HCT116 (cell line): ENCODE results near the gene ZHX3. TPM values are rescaled to one million over a fixed set of nuclear protein-coding genes. Genes with fewer than 3 reads are reported as not detected.
"Not testable (repeated sequence)": the region's sequence is repeated elsewhere in the genome, so short reads cannot be mapped to it uniquely, and the experiment has no call there.

Experiments
- ATAC-seq: fragments of 200-7000 bp; cut with Tn5 transposase; 2 replicates; pipeline ENCODE4 v1.9.1; 2020; ENCODE audit warnings: mild to moderate bottlenecking, moderate library complexity
- BruUV-seq: library from RNA; stranded (reverse); fragments of 400-500 nt; replicated peaks from 2 replicates; lab custom pipeline; 2021; lab: Mats Ljungman, UMichigan
- CTCF ChIA-PET: fragments of 300-600 bp; sonication (Branson Sonifier 250); formaldehyde crosslinking; loops from one replicate; lab custom pipeline; 2021; ENCODE audit warnings: antibody characterized with exemption; lab: Charles Lee
- POLR2A ChIA-PET: fragments of 300-600, 350-600 bp; sonication (Branson Sonifier 250); formaldehyde crosslinking; loops from one replicate; lab custom pipeline; 2021; ENCODE audit warnings: antibody characterized with exemption; lab: Charles Lee
- RAD21 ChIA-PET, 2 experiments: fragments of 300-600 bp; sonication (Branson Sonifier 250); formaldehyde crosslinking; loops; one replicate each; lab custom pipeline; 2023; ENCODE audit warnings: low total read pairs in 2 of 2; ENCODE audit not compliant: uncharacterized antibody in 2 of 2, unreplicated experiment in 2 of 2, low non-redundant PET in 1 of 2; lab: Charles Lee
- DNase-seq: peaks from one replicate; pipeline ENCODE4 v3.0.0-alpha.2; 2010; ENCODE audit warnings: low read depth, low spot score
- H2AFZ ChIP-seq: fragments of 200-600 bp; shearing (Covaris generic), sonication (generic); 2 replicates; pipeline ENCODE4 v1.6.1; 2017; ENCODE audit warnings: low read depth, mixed run types, mixed read lengths, antibody characterized with exemption, low read length; ENCODE audit not compliant: poor library complexity, severe bottlenecking
- H3K27ac ChIP-seq: 2 replicates; pipeline ENCODE4 v1.5.1; 2012; ENCODE audit warnings: low read depth, low read length
- H3K27me3 ChIP-seq: fragments of 200-600 bp; sonication (generic); 2 replicates; pipeline ENCODE4 v1.6.1; 2016; ENCODE audit warnings: mixed run types, low read length, mixed read lengths; ENCODE audit not compliant: insufficient read depth
- H3K36me3 ChIP-seq, 2 experiments: fragments of 200-500 bp in 1 of 2; fragments of 200-600 bp in 1 of 2; sonication (Bioruptor generic) in 1 of 2; sonication (generic) in 1 of 2; 2 replicates each; pipeline versions ENCODE4 v1.5.1 to v1.6.1; 2014 to 2016; ENCODE audit warnings: low read length in 2 of 2, inconsistent platforms in 1 of 2, mixed read lengths in 1 of 2, mixed run types in 1 of 2; ENCODE audit not compliant: insufficient read depth in 2 of 2, control insufficient read depth in 1 of 2
- H3K4me1 ChIP-seq, 2 experiments: fragments of 200-600 bp in 1 of 2; sonication (generic) in 1 of 2; 2 replicates each; pipeline versions ENCODE4 v1.5.1 to v1.6.1; 2012 to 2017; ENCODE audit warnings: low read length in 2 of 2, inconsistent platforms in 1 of 2, mild to moderate bottlenecking in 1 of 2, mixed read lengths in 1 of 2, mixed run types in 1 of 2, moderate library complexity in 1 of 2; ENCODE audit not compliant: insufficient read depth in 2 of 2, control insufficient read depth in 1 of 2
- H3K4me2 ChIP-seq: fragments of 200-600 bp; sonication (generic); 2 replicates; pipeline ENCODE4 v1.6.1; 2017; ENCODE audit warnings: mixed run types, low read length, mixed read lengths
- H3K4me3 ChIP-seq, 2 experiments: fragments of 200-600 bp in 1 of 2; sonication (generic) in 1 of 2; replicated peaks in 1 of 2; 2 replicates each; pipeline ENCODE4 v1.5.1; 2011 to 2016; ENCODE audit warnings: low read length in 2 of 2, control low read depth in 1 of 2, low read depth in 1 of 2, mild to moderate bottlenecking in 1 of 2, mixed read lengths in 1 of 2, mixed run types in 1 of 2
- H3K79me2 ChIP-seq: fragments of 200-600 bp; sonication (generic); 2 replicates; pipeline ENCODE4 v1.6.1; 2017; ENCODE audit warnings: mild to moderate bottlenecking, mixed run types, low read length, moderate library complexity, mixed read lengths; ENCODE audit not compliant: insufficient read depth
- H3K9ac ChIP-seq: fragments of 200-600 bp; sonication (generic); 2 replicates; pipeline ENCODE4 v1.6.1; 2016; ENCODE audit warnings: low read length, mixed read lengths
- H3K9me2 ChIP-seq: fragments of 200-600 bp; sonication (generic), shearing (Covaris generic); 2 replicates; pipeline ENCODE4 v1.6.1; 2017; ENCODE audit warnings: mixed run types, mild to moderate bottlenecking, moderate library complexity; ENCODE audit not compliant: insufficient read depth
- H3K9me3 ChIP-seq, 2 experiments: fragments of 200-500 bp in 1 of 2; fragments of 200-600 bp in 1 of 2; sonication (Bioruptor generic) in 1 of 2; sonication (generic) in 1 of 2; 2 replicates each; pipeline ENCODE4 v1.6.1; 2014 to 2017; ENCODE audit warnings: low read length in 2 of 2, mixed read lengths in 2 of 2, inconsistent platforms in 1 of 2, low read depth in 1 of 2, mild to moderate bottlenecking in 1 of 2, mixed run types in 1 of 2, moderate library complexity in 1 of 2; ENCODE audit not compliant: control insufficient read depth in 1 of 2, insufficient read depth in 1 of 2
- H4K20me1 ChIP-seq: fragments of 200-600 bp; sonication (generic), shearing (Covaris generic); 2 replicates; pipeline ENCODE4 v1.6.1; 2017; ENCODE audit warnings: mixed run types, mild to moderate bottlenecking, moderate library complexity; ENCODE audit not compliant: insufficient read depth
- EGR1 ChIP-seq: IDR thresholded peaks from 2 replicates; pipeline ENCODE4 v1.6.1; 2012; ENCODE audit warnings: low read depth
- SIN3A ChIP-seq: IDR thresholded peaks from 2 replicates; pipeline ENCODE4 v1.6.1; 2012; ENCODE audit warnings: low read depth
- intact Hi-C: fragments of 100-400 bp; cut with micrococcal nuclease; formaldehyde crosslinking; loops from 2 replicates; pipeline ENCODE4 v1.10.0; 2022
- total RNA-seq: library from RNA; stranded (reverse); gene quantifications from one replicate; pipeline ENCODE4 v1.2.1, GENCODE V29; 2021; ENCODE audit not compliant: unreplicated experiment

The ZHX3 gene
- total RNA-seq, 1 experiment from 2014 or later = 13.3 TPM

GRCh38 chr20:41242352-41242751 lies 75.2 kb downstream of the ZHX3 start (continued):
- TF ChIP-seq SIN3A = no peak
- no peak for TF ChIP-seq EGR1

DNA sequence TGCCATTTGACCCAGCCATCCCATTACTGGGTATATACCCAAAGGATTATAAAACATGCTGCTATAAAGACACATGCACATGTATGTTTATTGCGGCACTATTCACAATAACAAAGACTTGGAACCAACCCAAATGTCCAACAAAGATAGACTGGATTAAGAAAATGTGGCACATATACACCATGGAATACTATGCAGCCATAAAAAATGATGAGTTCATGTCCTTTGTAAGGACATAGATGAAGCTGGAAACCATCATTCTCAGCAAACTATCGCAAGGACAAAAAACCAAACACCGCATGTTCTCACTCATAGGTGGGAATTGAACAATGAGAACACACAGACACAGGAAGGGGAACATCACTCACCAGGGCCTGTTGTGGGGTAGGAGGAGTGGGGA lies 80.3 kb downstream of the ZHX3 start:
- CTCF ChIA-PET, H4K20me1 ChIP-seq, H3K9me3 ChIP-seq, H2AFZ ChIP-seq, BruUV-seq, POLR2A ChIA-PET, H3K4me3 ChIP-seq, H3K36me3 ChIP-seq, H3K9me2 ChIP-seq, RAD21 ChIA-PET, H3K4me2 ChIP-seq, H3K9ac ChIP-seq, intact Hi-C loops, H3K79me2 ChIP-seq, H3K27me3 ChIP-seq, ATAC-seq, H3K27ac ChIP-seq, DNase-seq: not testable (repeated sequence)
- peaks cover 4 to 14% of the 10 kb centered on the region in 2 experiments for H3K4me1 ChIP-seq

GRCh38 chr20:41236818-41237217 lies 80.7 kb downstream of the ZHX3 start:
- H3K9me3 ChIP-seq, ATAC-seq, DNase-seq, H3K4me2 ChIP-seq, H3K36me3 ChIP-seq, BruUV-seq, RAD21 ChIA-PET, H3K27ac ChIP-seq, H3K27me3 ChIP-seq, H3K79me2 ChIP-seq, intact Hi-C loops, H3K9me2 ChIP-seq, H4K20me1 ChIP-seq, H3K4me3 ChIP-seq, H3K9ac ChIP-seq, H2AFZ ChIP-seq, CTCF ChIA-PET, POLR2A ChIA-PET: not testable (repeated sequence)
- peaks cover 7 to 18% of the 10 kb centered on the region in 2 experiments for H3K4me1 ChIP-seq
